GM19372 (cell line): ENCODE data around the gene DBN1.
"Not testable (repeated sequence)": the region's sequence is repeated elsewhere in the genome, so short reads cannot be mapped to it uniquely, and the experiment has no call there.

Experiments used
- ATAC-seq: cut with Tn5 transposase; IDR thresholded peaks from one replicate; pipeline ENCODE4 v1.9.1; 2021; ENCODE audit warnings: mild to moderate bottlenecking, low read depth, moderate library complexity; ENCODE audit not compliant: unreplicated experiment

The DBN1 gene

DNA sequence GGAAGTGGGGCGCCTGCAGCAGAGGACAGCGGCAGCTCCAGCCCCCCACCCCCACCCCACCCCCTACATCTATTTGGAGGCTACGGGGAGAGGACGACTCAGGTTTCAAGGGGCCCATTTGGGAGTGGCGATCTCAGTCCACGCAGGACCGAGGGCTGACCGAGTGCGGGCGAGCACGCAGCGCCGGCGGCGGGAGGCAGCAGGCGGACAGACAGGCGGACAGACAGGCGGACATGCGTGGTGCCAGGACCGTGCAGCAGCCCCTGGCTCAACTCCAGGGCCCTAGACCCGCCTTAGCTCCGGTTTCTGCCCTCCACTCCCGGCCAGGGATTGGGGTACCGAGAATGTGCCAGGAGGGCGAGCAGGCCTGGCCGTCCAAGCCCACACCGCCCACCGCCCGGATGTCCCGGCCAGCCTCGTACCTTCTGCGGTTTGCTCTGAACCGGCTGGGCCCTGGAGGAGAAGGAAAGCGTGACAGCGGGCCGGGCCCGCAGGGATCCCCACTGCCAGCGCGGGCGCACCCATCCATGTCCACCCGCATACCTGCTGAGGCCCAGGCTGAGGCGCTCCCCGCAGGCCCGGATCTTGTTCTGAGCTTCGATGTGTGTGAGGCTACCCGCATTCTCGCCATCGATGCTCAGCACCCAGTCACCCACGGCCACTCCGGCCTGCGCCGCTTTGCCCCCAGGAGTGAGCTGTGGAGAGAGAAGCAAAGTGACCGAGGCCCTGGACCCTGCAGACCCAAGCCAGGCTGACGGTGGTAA is 18.7 kb upstream of the DBN1 start:
- ATAC-seq: no peak

DNA sequence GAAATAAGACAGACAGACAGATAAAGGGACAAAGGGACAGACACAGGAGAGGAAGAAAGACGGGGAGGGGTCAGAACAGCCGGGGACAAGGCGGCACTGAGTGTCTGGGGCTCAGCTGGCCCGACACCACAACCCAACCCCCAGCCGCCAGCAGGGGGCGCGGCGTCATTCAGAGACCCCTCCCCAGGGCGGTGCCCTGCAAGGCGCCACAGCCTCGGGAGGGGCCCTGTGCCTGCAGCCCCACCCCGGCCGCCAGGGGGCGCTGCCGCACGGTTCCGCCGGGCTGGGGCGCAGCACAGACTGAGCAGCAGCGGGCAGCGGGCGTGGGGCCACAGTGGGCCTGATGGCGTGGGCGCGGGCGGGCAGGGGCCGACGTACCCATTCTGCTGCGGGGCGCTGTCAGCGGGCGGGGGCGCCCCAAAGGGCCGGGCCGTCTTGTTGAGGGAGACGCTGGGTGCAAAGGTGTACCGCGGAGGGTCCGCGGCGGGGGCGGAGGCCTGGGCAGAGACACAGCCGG is 18.1 kb upstream of the DBN1 start:
- ATAC-seq: no peak

- no peak for ATAC-seq
These were observed 17.6 kb upstream of the DBN1 start for GRCh38 chr5:177490992-177491391.

DNA sequence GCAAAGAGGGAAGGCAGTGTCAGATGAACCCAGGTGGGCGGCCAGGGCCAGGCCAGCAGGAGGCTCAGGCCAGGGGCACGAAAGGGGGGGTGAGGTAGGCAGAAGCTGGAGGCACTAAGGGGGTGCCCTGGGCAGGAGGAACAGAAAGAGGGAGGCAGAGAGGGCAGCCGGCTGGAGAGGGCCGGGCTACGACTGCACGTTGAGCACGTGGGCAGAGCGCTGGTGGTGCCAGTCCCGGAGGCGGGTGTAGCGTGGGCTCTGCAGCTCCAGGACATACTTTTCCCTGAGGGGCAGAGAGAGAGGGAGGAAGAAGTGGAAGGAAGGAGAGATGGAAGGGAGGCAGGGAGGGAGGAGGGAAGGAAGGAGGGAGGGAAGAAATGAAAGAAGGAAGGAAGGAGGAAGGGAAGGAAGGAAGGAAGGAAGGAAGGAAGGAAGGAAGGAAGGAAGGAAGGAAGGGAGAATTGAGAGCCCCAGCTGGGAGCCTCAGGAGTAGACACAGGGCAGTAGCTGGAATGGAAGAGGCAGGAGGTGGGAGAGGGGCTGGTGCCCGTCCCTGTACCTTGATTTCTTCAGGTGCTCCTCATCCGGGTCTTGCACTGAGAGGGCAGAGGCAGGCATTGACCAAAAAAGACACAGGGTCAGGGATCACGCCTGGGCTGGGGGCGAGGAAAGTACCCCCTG is 17.0 kb upstream of the DBN1 start:
- ATAC-seq: no peak

DNA sequence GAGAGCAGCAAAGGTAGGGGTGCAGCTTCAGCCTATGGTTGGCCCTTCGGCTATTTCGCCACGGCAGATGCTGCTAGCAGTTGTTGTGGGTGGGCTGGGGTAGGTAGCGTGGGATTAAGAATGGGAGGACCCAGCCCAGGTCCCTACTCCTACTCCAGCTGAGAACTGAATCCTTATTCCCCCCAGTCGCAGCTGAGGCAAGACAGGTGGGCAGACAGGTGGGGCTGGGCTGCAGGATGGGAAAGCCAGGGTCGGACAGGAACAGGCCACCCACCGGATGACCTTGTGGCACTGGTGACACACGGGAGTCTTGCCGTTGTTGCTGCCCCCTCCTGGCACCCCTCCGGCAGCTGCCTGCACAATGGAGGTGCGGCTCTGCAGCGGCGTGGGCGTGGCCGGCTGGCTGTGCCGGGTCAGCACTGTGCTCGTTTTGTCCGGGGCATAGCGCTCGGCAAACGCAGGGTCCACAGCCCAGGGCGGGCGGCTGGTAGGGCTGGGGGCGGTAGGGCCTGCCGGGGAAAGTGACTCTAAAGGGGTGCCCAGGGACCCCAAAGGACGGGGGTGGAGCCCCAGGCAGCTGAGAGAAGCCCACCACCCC is 15.8 kb upstream of the DBN1 start:
- ATAC-seq: no peak

GRCh38 chr5:177487975-177488374 is 14.5 kb upstream of the DBN1 start:
- ATAC-seq: no peak

GRCh38 chr5:177487144-177487543 is 13.7 kb upstream of the DBN1 start:
- no peak for ATAC-seq

DNA sequence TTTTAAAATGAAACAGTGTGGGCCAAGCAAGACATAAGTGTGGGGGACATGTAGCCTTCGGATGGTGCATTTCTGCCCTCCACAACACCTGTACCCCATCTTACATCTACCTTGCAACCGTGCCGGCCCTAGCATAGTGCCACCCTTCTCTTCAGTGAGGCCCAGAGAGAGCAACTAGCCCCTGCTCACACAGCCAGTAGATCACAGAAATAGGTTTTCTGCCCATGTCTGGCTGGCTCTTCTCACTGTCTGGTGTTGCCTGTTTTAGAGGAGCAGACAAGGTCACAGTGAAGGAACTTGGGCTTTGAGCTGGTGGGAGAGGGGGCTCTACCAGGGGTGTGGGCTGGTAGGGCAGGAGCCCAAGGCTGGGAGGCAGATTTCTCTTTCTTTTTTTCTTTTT is 12.8 kb upstream of the DBN1 start:
- no peak for ATAC-seq

DNA sequence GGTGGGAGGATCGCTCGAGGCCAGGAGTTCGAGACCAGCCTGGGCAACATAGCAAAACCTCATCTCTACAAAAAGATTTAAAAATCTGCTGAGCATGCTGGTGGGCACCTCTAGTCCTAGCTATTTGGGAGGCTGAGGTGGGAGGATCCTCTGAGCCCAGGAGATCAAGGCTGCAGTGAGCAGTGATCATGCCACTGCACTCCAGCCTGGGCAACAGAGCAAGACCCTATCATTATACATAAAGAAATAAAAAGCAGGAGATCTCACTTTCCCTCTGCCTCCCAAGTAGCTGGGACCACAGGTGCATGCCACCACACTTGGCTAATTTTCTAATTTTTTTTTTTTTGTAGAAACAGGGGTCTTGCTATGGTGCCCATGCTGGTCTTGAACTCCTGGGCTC is 12.3 kb upstream of the DBN1 start:
- ATAC-seq: not testable (repeated sequence)

DNA sequence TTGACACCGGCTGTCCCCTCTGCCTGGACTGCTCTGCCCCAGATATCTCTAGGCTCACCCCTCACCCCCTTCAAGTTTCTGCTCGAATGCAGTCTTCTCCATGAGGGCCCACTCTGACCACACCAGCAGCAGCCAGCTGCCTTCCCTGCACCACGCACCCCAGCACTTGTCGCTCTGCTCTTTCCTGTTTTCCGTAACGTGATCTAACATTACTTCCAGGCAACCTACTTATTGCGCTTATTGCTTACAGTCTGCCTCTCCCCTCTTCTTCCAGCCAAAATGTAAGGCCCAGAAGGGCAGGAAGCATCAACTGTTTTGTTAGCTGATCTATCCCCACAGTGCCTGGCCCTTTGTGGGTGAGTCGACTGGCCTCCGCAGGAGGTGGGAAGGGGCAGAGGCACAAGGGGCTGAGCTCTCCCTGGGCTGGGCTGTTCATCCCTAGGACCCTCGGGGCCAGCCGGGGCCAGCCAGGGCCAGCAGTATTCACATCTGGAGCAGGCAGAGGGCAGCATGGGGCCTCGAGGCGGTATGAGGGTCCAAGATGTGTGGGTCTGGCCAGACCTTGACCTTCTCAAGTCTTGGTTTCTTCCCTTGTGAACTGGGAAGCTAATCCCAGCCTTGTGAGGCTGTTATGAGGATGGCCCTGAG is 11.6 kb upstream of the DBN1 start:
- no peak for ATAC-seq

GRCh38 chr5:177483994-177484901 is 10.8 kb upstream of the DBN1 start:
- no peak for ATAC-seq

GRCh38 chr5:177483042-177483441 is 9.6 kb upstream of the DBN1 start:
- ATAC-seq: no peak

GRCh38 chr5:177482359-177482795 is 8.9 kb upstream of the DBN1 start:
- ATAC-seq: no peak

GRCh38 chr5:177479774-177480173 is 6.3 kb upstream of the DBN1 start:
- no peak for ATAC-seq

DNA sequence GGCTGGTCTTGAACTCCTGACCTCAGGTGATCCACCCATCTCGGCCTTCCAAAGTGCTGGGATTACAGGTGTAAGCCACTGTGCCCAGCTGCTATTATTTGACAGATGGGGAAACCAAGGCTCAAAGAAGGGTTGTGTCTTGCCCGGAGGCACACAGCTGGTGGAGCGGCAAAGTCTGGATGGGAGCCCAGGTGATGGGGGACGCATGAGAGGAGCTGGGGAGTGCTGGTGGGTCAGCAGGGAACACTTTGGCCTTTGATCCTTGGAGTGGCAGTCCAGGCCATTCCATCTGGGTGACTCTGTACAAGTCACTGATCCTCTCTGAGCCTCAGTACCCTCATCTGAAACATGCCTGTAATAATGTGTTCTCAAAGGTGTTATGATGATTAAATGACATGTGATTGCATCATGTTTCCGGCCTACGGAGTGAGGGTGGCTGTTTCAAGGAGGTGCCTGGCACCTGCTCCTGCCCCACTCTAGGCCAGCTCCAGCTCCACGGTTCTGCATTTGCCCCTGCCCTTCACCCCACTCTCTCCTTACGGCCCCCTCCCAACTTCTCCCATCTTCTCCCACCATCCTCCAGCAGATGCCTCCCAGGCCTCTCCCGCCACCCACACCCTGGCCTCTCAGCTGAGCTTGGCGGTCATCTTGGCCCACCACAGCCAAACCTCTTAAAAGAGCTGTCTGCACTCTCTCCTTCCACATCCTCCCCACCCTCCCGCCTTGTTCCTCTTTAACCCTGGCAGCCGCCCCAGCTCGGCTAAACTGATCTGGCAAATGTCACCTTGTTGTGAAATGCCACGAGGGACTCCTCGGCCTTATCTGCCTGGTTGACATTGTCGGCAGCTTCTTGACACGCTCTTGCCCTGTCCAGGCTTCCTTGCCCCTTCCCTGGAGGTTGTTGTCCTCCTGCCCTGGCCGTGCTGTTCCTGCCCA is 5.5 kb upstream of the DBN1 start:
- no peak for ATAC-seq

DNA sequence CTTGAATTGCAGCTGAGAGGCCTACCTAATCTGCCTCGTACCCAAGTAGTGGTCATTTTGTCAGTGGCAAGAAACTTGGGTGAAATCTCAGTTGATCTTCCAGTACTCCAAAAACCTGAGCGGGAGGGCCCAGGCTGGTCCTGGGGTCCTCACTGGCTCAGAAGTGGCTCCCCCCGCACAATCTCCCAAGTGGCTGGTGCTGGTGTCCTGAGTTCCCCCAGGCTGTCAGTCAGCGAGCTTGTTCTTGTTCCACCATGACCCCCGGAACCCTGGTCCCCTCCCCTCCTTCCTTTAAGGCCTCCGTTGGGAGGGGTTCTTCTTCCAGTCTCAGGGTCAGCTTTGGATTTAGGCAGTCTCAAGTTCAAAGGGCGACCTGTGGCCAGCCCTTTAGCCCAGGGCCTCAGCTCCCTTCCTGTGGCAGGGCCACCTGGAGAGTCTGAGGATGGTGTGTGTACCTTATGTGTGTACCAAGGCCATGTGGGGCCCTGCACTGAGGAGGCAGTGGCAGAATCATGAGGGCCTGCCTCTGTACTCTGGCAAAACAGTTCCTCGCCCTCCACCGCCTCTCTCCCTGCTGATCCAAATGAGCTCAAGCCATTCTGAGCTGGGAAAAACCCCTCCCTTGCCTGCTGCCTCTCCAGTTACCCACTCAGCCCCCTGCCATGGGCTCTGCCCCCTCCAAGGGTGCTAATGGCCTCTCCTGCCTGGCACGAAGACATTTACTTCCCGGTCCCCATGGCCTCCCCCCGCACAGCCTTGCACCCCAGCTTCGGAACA is 4.5 kb upstream of the DBN1 start:
- ATAC-seq: no peak

GRCh38 chr5:177476531-177477233 is 3.2 kb upstream of the DBN1 start:
- ATAC-seq: no peak
